Measurements from ENCODE around the gene CCDC24.
A peak's percentile ranks its signal among the peaks of the same experiment; 100 is the strongest.

The CCDC24 gene

GRCh38 chr1:43992232-43992995 lies 1.0 kb downstream of the CCDC24 start:
- H3K9ac ChIP-seq (ENCODE audit: low read depth, low read length), result peak overlapping the region; percentile 0; the same call in 1 of the 2 replicates
- peaks cover 3% of the 10 kb centered on the region; the same call in 1 of the 2 replicates for H3K27me3 ChIP-seq (ENCODE audit: control insufficient read depth, insufficient read depth, low read length)
- peak overlapping the region; percentile 84 for H3K4me3 ChIP-seq (ENCODE audit: low read depth, low read length)
- H3K4me1 ChIP-seq (ENCODE audit: control insufficient read depth, insufficient read depth, low read length), result peaks cover 10% of the 10 kb centered on the region; the same call in 1 of the 2 replicates
- H3K27ac ChIP-seq (ENCODE audit: low read depth, low read length), result no peak overlapping the region
- no peaks in the 10 kb centered on the region for H3K9me3 ChIP-seq (ENCODE audit: control insufficient read depth, insufficient read depth, low read length)
- 0 out of 2 replicates have a peak, but pooled peaks cover 3% of the 10 kb centered on the region for H3K36me3 ChIP-seq (ENCODE audit: control insufficient read depth, insufficient read depth, low read length)

- Histone ChIP-seq H3K27ac (ENCODE audit: low read depth, low read length) (no peak overlapping the region), H3K4me3 (ENCODE audit: low read depth, low read length) (no peak overlapping the region), H3K36me3 (ENCODE audit: control insufficient read depth, insufficient read depth, low read length) (peaks cover 5% of the 10 kb centered on the region; the same call in 1 of the 2 replicates), H3K9ac (ENCODE audit: low read depth, low read length) (no peak overlapping the region), H3K4me1 (ENCODE audit: control insufficient read depth, insufficient read depth, low read length) (peaks cover 10% of the 10 kb centered on the region; the same call in 1 of the 2 replicates), H3K9me3 (ENCODE audit: control insufficient read depth, insufficient read depth, low read length) (no peaks in the 10 kb centered on the region), H3K27me3 (ENCODE audit: control insufficient read depth, insufficient read depth, low read length) (peaks cover 3% of the 10 kb centered on the region; the same call in 1 of the 2 replicates)
These were observed 2.0 kb downstream of the CCDC24 start for GRCh38 chr1:43993206-43993914.

DNA sequence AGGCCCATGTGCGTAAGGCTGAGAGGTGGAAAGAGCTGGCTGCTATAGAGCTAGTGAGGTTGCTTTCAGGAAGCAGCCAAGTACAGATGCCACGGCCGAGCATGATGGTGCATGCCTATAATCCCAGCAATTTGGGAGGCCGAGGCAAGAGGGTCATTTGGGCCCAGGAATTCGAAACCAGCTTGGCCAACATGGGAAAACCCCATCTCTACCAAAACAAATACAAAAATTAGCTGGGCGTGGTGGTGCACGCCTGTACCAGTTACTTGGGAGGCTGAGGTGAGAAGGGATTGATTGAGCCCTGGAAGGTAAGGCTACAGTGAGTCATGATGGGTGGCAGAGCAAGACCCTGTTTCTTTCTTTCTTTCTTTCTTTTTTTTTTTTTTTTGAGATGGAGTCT lies 2.7 kb downstream of the CCDC24 start:
- Histone ChIP-seq H3K4me1 (ENCODE audit: control insufficient read depth, insufficient read depth, low read length) (peaks cover 10% of the 10 kb centered on the region; the same call in 1 of the 2 replicates), H3K4me3 (ENCODE audit: low read depth, low read length) (no peak overlapping the region), H3K27ac (ENCODE audit: low read depth, low read length) (no peak overlapping the region), H3K9ac (ENCODE audit: low read depth, low read length) (no peak overlapping the region), H3K36me3 (ENCODE audit: control insufficient read depth, insufficient read depth, low read length) (peaks cover 7% of the 10 kb centered on the region; the same call in 1 of the 2 replicates), H3K27me3 (ENCODE audit: control insufficient read depth, insufficient read depth, low read length) (peaks cover 3% of the 10 kb centered on the region; the same call in 1 of the 2 replicates), H3K9me3 (ENCODE audit: control insufficient read depth, insufficient read depth, low read length) (no peaks in the 10 kb centered on the region)

- no peak overlapping the region for H3K27ac ChIP-seq (ENCODE audit: low read depth, low read length)
- no peaks in the 10 kb centered on the region for H3K9me3 ChIP-seq (ENCODE audit: control insufficient read depth, insufficient read depth, low read length)
- peaks cover 3% of the 10 kb centered on the region; the same call in 1 of the 2 replicates for H3K27me3 ChIP-seq (ENCODE audit: control insufficient read depth, insufficient read depth, low read length)
- H3K4me3 ChIP-seq (ENCODE audit: low read depth, low read length), result no peak overlapping the region
- peaks cover 8% of the 10 kb centered on the region; the same call in 1 of the 2 replicates for H3K36me3 ChIP-seq (ENCODE audit: control insufficient read depth, insufficient read depth, low read length)
- no peak overlapping the region for H3K9ac ChIP-seq (ENCODE audit: low read depth, low read length)
- H3K4me1 ChIP-seq (ENCODE audit: control insufficient read depth, insufficient read depth, low read length), result peaks cover 10% of the 10 kb centered on the region; the same call in 1 of the 2 replicates
These were observed 3.7 kb downstream of the CCDC24 start for GRCh38 chr1:43994794-43995790.

DNA sequence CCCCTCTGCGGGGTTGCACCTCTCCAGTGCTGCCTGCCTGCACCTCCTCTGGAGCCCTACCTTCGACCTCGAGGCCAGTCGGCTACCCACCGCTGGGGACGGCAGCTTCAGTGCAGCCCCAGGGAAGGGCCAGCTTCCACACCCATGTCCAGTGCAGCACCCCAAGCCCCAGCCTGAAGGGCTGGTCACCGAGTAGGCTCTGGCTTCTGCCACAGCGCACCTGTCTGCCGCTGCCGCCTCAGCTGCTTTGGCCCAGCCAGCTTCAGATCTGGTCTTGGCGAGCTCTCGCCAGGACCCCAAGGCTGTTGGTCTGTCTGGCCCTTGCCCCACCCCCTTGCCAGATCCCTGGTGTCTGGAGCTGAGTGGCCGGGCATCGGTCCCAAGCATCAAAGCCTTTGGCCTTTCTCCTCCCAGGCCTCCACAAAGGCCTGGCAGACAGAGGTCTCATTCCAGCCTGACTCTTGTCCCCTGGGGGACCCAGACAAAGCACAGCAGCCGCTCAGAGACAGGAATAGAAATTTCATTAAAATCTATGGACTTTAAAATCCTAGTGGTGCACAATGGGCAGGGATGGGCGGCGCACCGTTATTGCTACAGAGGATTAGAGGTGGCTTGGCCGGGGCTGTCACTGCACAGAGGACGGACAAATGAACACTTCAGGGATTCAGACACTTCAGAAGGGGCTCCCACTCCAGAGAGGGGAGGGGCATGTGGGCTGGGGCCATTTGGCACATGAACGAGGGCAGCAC lies 4.8 kb downstream of the CCDC24 start:
- Histone ChIP-seq H3K9me3 (ENCODE audit: control insufficient read depth, insufficient read depth, low read length) (no peaks in the 10 kb centered on the region), H3K4me3 (ENCODE audit: low read depth, low read length) (no peak overlapping the region), H3K4me1 (ENCODE audit: control insufficient read depth, insufficient read depth, low read length) (0 out of 2 replicates have a peak, but pooled peaks cover 5% of the 10 kb centered on the region), H3K9ac (ENCODE audit: low read depth, low read length) (no peak overlapping the region), H3K36me3 (ENCODE audit: control insufficient read depth, insufficient read depth, low read length) (peaks cover 19% of the 10 kb centered on the region), H3K27ac (ENCODE audit: low read depth, low read length) (no peak overlapping the region), H3K27me3 (ENCODE audit: control insufficient read depth, insufficient read depth, low read length) (peaks cover 3% of the 10 kb centered on the region; the same call in 1 of the 2 replicates)

DNA sequence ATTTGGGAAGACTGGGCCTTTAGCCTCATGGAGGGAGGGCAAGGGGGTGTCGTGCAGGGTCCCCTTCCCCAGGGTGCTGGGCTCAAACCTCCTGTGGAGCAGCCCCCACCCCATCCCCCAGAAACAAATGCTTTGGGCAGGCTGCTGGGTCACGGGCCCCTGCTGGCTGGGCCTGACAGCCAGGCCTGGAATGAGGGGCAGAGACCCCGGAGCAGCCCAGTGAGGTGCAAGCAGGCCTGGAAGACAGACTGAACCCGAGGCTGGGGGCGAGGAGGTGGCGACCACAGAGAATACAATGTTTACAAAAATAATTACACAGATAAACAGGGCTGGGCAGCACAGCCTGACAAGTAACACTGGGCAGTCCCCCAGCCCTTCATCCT lies 5.3 kb downstream of the CCDC24 start:
- peaks cover 3% of the 10 kb centered on the region; the same call in 1 of the 2 replicates for H3K27me3 ChIP-seq (ENCODE audit: control insufficient read depth, insufficient read depth, low read length)
- H3K9ac ChIP-seq (ENCODE audit: low read depth, low read length), result no peak overlapping the region
- no peak overlapping the region for H3K27ac ChIP-seq (ENCODE audit: low read depth, low read length)
- no peak overlapping the region for H3K4me3 ChIP-seq (ENCODE audit: low read depth, low read length)
- H3K9me3 ChIP-seq (ENCODE audit: control insufficient read depth, insufficient read depth, low read length), result no peaks in the 10 kb centered on the region
- H3K36me3 ChIP-seq (ENCODE audit: control insufficient read depth, insufficient read depth, low read length), result peaks cover 24% of the 10 kb centered on the region
- 0 out of 2 replicates have a peak, but pooled peaks cover 5% of the 10 kb centered on the region for H3K4me1 ChIP-seq (ENCODE audit: control insufficient read depth, insufficient read depth, low read length)

DNA sequence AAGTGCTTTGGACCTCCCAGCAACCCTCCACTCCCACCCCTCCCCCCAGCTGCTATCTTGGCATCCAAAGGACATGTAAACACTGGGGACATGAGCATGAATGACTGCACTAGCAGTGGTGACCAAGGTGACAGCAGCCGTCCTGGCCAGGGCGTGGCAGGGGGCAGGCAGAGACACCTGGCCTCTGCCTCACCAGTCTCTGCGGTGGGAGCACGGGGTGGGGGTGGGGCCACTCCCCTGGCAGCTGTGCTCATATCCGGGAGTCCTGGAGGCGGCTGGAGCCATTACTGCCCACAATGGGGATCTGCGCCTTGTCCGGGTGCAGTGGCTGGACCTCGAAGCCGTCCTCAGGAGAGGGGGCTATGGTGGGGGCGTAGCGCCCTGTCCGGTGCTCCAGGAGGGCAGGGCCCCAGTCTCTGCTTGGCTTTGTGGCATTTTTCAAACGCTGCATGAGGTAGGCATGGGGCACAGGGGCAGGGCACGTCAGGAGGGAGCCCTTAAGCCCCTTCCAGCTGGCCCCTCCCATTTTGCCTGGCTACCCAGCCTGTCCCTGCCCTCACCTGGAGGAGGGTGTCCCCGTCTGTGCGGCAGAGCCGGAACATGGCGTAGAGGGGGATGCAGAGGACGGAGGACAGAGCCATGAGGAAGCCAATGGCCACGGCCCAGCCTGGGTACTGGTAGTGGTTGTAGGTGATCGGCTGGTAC lies 6.0 kb downstream of the CCDC24 start:
- Histone ChIP-seq H3K36me3 (ENCODE audit: control insufficient read depth, insufficient read depth, low read length) (peaks cover 29% of the 10 kb centered on the region), H3K4me1 (ENCODE audit: control insufficient read depth, insufficient read depth, low read length) (0 out of 2 replicates have a peak, but pooled peaks cover 2% of the 10 kb centered on the region), H3K27me3 (ENCODE audit: control insufficient read depth, insufficient read depth, low read length) (peaks cover 3% of the 10 kb centered on the region; the same call in 1 of the 2 replicates), H3K9me3 (ENCODE audit: control insufficient read depth, insufficient read depth, low read length) (no peaks in the 10 kb centered on the region), H3K27ac (ENCODE audit: low read depth, low read length) (no peak overlapping the region), H3K4me3 (ENCODE audit: low read depth, low read length) (no peak overlapping the region), H3K9ac (ENCODE audit: low read depth, low read length) (no peak overlapping the region)

GRCh38 chr1:43998000-43998378 lies 6.6 kb downstream of the CCDC24 start:
- Histone ChIP-seq H3K27ac (ENCODE audit: low read depth, low read length) (no peak overlapping the region), H3K4me1 (ENCODE audit: control insufficient read depth, insufficient read depth, low read length) (no peaks in the 10 kb centered on the region), H3K4me3 (ENCODE audit: low read depth, low read length) (no peak overlapping the region), H3K27me3 (ENCODE audit: control insufficient read depth, insufficient read depth, low read length) (no peaks in the 10 kb centered on the region), H3K36me3 (ENCODE audit: control insufficient read depth, insufficient read depth, low read length) (peaks cover 30% of the 10 kb centered on the region), H3K9ac (ENCODE audit: low read depth, low read length) (no peak overlapping the region), H3K9me3 (ENCODE audit: control insufficient read depth, insufficient read depth, low read length) (no peaks in the 10 kb centered on the region)

DNA sequence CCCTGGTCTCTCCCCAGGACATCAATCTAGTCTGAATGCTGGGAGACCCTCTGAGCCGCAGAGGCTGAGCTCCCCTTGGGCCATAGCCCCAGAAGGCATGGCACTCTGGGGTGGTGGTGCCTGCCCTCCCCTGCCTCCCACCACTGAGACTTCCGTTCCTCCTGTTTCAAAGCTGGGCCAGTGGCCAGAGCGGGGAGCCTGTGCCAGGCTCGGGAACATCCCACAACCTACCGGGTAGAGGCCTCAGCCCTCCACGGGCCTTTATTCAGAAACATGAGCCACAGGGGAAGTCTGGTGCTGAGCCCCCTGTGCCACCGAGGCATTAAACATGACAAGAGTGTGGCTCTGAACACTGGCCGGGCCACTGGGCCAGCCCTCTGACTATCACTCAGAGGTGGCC lies 8.1 kb downstream of the CCDC24 start:
- no peak overlapping the region for H3K27ac ChIP-seq (ENCODE audit: low read depth, low read length)
- H3K4me1 ChIP-seq (ENCODE audit: control insufficient read depth, insufficient read depth, low read length), result no peaks in the 10 kb centered on the region

More for the DNA sequence above, 8.1 kb downstream of the CCDC24 start:
- Histone ChIP-seq H3K36me3 (ENCODE audit: control insufficient read depth, insufficient read depth, low read length) (peaks cover 30% of the 10 kb centered on the region), H3K4me3 (ENCODE audit: low read depth, low read length) (no peak overlapping the region), H3K9me3 (ENCODE audit: control insufficient read depth, insufficient read depth, low read length) (no peaks in the 10 kb centered on the region), H3K27me3 (ENCODE audit: control insufficient read depth, insufficient read depth, low read length) (no peaks in the 10 kb centered on the region), H3K9ac (ENCODE audit: low read depth, low read length) (no peak overlapping the region)
